ENCODE results near the gene LRRC4C. TPM values are rescaled to one million over a fixed set of nuclear protein-coding genes. Genes with fewer than 3 reads are reported as not detected.

The LRRC4C gene
- total RNA-seq, 6 experiments from 2014 or later, result 0.25 to 0.43 (median 0.27) TPM

DNA sequence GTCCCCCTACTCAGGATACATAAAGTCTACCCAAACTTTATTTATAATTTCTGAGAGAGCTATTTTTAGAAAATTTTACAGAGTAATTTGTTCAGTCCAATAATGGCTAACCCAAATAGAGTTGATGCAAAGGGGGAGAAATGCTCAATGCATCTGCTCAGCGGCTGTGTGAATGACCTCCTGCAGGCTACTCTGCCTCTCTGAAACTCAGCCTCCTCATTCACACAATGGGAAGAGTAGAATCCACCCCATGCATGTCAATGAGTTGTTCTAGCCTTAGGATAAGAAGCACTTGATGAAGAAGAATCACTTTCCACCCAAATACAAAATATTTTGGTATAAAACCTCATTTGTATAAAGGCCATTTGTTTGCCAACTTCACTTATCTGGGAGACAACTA is 1204.0 kb downstream of the LRRC4C start:
- TF ChIP-seq CTCF (IDR thresholded peaks at IDR 0.05) (no peak), POLR2A (IDR thresholded peaks at IDR 0.05) (no peak)
- no peak for DNase-seq
- intact Hi-C loops (cut with DNase I), result no loop called here

DNA sequence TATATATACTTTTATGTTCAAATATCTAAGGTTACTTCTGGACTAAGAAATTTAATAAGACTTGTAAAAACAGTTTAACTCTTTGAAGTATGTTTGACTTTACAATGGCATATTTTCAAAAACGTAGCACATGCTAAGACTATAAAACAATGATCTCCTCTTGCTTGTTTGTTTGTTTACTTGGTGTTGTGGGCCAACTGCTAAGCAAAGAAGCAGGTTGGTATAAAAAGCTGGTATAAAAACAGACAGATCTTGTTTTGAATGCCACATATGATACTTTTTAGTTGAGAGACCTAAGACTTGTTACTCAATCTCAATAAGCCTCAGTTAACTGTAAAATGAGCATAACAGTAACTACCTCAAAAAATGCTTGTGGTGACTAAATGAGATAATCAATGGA is 1206.3 kb downstream of the LRRC4C start:
- Histone ChIP-seq H3K4me1 (no peaks in the 10 kb centered on the region), H3K4me3 (no peak overlapping the region), H3K36me3 (no peaks in the 10 kb centered on the region), H3K27me3 (no peaks in the 10 kb centered on the region), H3K27ac (no peak overlapping the region), H3K9me3 (no peaks in the 10 kb centered on the region)
- intact Hi-C loops (cut with DNase I), result no loop called here
- 47% methylated on average over 1 of the region's 1 CpG for WGBS (ENCODE audit: insufficient coverage, low coverage, low lambda C conversion rate, missing lambda C conversion rate)
- DNase-seq (no peak), ATAC-seq (no peak)
- TF ChIP-seq POLR2A (IDR thresholded peaks at IDR 0.05) (no peak), CTCF (IDR thresholded peaks at IDR 0.05) (no peak)

More for the DNA sequence above, 1204.0 kb downstream of the LRRC4C start:
- Histone ChIP-seq H3K27ac (no peak overlapping the region), H3K36me3 (no peaks in the 10 kb centered on the region), H3K27me3 (no peaks in the 10 kb centered on the region), H3K9me3 (no peaks in the 10 kb centered on the region), H3K4me1 (no peaks in the 10 kb centered on the region), H3K4me3 (no peak overlapping the region)
- 11% methylated on average over 1 of the region's 1 CpG for WGBS (ENCODE audit: insufficient coverage, low coverage, low lambda C conversion rate, missing lambda C conversion rate)
- ATAC-seq, result no peak

GRCh38 chr11:40252236-40252635 is 1207.2 kb downstream of the LRRC4C start:
- Histone ChIP-seq H3K27ac (no peak overlapping the region), H3K36me3 (no peaks in the 10 kb centered on the region), H3K4me1 (no peaks in the 10 kb centered on the region), H3K4me3 (no peak overlapping the region), H3K27me3 (no peaks in the 10 kb centered on the region), H3K9me3 (no peaks in the 10 kb centered on the region)
- intact Hi-C loops (cut with DNase I), result no loop called here
- ATAC-seq (no peak), DNase-seq (no peak)
- WGBS (ENCODE audit: insufficient coverage, low coverage, low lambda C conversion rate, missing lambda C conversion rate), result 58% methylated on average over 4 of the region's 4 CpGs
- TF ChIP-seq CTCF (IDR thresholded peaks at IDR 0.05), result no peak
- no peak for TF ChIP-seq POLR2A (IDR thresholded peaks at IDR 0.05)

DNA sequence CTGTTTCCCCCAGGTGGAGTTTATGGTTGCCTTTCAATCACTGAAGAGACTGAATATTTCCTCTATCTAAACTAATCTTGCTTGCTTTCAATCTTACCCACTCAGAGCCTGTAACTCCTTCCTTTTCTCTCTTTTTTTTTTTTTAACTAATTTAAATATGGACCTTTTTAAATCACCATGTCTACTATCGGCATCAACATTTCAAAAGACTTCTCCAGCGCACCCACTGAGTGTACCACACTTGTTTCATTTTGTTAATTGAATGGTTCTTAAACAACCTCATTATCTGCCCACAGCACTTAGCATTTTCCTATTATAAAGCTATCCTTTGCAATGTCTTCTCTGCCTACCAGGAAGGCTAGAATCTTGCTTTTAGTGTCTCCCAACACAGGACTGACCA is 1212.5 kb downstream of the LRRC4C start:
- no peaks in the 10 kb centered on the region for H3K9me3 ChIP-seq
- H3K27me3 ChIP-seq, result no peaks in the 10 kb centered on the region
- no peak for TF ChIP-seq CTCF (IDR thresholded peaks at IDR 0.05)
- no peak for TF ChIP-seq POLR2A (IDR thresholded peaks at IDR 0.05)
- H3K27ac ChIP-seq, result no peak overlapping the region
- 15% methylated on average over 2 of the region's 2 CpGs for WGBS (ENCODE audit: insufficient coverage, low coverage, low lambda C conversion rate, missing lambda C conversion rate)
- no peak for DNase-seq
- no peaks in the 10 kb centered on the region for H3K4me1 ChIP-seq
- no peak overlapping the region for H3K4me3 ChIP-seq
- ATAC-seq, result no peak
- intact Hi-C loops (cut with DNase I), result no loop called here
- H3K36me3 ChIP-seq, result no peaks in the 10 kb centered on the region

DNA sequence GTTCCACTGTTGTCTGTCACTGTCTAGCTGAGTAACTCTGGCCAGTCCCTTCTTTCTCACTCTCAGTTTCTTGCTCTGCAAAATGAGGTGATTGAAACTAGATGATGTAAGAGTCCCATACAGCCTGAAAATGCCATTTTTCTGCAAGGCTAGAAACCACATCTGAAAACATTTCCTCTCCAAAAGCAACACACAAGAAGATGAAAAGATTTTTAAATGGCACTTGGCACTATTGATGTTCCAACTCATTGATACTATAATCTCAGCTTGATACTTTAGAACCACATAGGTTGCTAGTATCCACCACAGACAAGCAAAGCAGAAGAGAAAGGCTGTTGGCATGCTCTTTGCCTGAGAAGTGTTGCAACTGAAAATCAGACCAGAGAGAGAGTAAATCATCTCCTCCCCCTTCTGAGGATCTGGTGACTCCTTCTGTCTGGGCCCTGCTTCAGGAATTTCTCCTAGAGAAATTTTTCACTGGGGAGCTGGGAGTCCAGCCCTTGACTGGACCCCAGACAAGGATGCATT is 1217.9 kb downstream of the LRRC4C start:
- Histone ChIP-seq H3K27me3 (no peaks in the 10 kb centered on the region), H3K9me3 (no peaks in the 10 kb centered on the region), H3K27ac (no peak overlapping the region), H3K4me1 (no peaks in the 10 kb centered on the region), H3K36me3 (no peaks in the 10 kb centered on the region), H3K4me3 (no peak overlapping the region)
- DNase-seq (no peak), ATAC-seq (no peak)
- TF ChIP-seq POLR2A (IDR thresholded peaks at IDR 0.05), result no peak
- TF ChIP-seq CTCF (IDR thresholded peaks at IDR 0.05), result no peak
- intact Hi-C loops (cut with DNase I), result no loop called here
